GM18526 (cell line): ENCODE results near the gene NPC1.

Experiments used
- POLR2A ChIP-seq: IDR thresholded peaks from 3 replicates; pipeline ENCODE4 v1.6.1; 2011; ENCODE audit not compliant: insufficient read length; ENCODE audit errors: extremely low read depth

Gene NPC1

GRCh38 chr18:23530195-23530594 is 56.1 kb downstream of the NPC1 start:
- no peak for TF ChIP-seq POLR2A

GRCh38 chr18:23529604-23530003 is 56.7 kb downstream of the NPC1 start:
- no peak for TF ChIP-seq POLR2A

- no peak for TF ChIP-seq POLR2A
These were observed 57.5 kb downstream of the NPC1 start for GRCh38 chr18:23528580-23529472.

GRCh38 chr18:23526501-23527063 is 59.7 kb downstream of the NPC1 start:
- TF ChIP-seq POLR2A = no peak

- TF ChIP-seq POLR2A = no peak
These were observed 62.0 kb downstream of the NPC1 start for GRCh38 chr18:23524213-23524707.

GRCh38 chr18:23523429-23524212 is 62.7 kb downstream of the NPC1 start:
- TF ChIP-seq POLR2A = no peak

- no peak for TF ChIP-seq POLR2A
These were observed 64.4 kb downstream of the NPC1 start for GRCh38 chr18:23521907-23522306.

DNA sequence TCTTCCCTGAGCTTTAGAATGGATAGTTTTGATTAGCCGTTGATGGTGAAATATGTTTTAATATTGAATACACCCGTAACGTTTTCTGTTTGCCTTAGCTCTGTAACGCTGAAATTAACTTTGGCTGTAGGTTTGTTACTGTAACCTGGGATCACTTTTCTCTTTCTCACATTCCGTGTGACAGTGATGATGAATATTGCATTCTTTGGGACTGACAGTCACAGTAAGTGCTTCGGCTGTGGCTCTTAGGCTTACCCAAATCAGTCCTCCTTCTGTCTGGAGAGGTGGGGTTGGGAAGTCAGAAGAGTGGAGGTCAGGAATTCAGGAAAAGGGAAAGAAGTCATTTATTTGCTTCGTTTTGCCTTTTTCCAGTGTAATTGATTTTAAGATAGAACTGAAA is 65.0 kb downstream of the NPC1 start:
- no peak for TF ChIP-seq POLR2A

DNA sequence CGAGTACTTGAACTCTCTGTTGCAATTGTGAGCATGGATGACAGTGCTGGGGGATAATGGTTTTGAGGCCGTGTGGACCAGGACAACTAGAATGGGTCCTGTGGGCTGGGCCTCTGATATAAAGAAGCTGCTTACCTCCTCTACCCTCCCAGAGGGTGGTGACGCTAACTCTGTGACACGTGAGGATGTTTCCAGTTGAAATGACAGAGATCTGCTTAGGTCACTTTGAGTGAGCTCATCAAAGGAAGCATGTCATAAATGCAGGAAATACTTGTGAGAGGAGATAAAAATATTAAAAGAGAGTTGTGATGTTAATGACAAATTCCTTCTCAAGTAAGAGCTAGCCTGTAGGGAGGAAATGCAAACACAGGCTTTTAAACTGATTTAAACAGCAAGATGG is 66.6 kb downstream of the NPC1 start:
- TF ChIP-seq POLR2A = no peak

- TF ChIP-seq POLR2A = no peak
These were observed 70.3 kb downstream of the NPC1 start for GRCh38 chr18:23515911-23516546.

GRCh38 chr18:23512641-23513040 is 73.7 kb downstream of the NPC1 start:
- no peak for TF ChIP-seq POLR2A

DNA sequence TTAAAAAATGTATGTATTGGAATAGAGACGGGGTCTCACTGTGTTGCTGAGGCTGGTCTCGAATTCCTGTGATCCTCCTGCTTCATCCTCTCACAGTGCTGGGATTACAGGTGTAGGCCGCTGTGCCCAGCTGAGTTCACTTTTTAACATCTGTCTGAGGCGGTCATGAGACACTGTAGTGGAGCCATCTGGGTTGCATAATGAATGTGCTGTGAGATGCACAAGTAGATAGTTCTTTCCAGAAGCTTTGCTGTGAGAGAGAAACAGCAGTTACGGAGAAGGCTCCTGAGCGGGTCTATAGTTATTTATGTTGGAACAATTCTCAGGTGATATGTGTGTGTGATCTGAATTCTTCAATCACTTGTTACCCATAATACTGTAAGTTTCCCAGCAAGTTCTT is 79.9 kb downstream of the NPC1 start:
- no peak for TF ChIP-seq POLR2A

DNA sequence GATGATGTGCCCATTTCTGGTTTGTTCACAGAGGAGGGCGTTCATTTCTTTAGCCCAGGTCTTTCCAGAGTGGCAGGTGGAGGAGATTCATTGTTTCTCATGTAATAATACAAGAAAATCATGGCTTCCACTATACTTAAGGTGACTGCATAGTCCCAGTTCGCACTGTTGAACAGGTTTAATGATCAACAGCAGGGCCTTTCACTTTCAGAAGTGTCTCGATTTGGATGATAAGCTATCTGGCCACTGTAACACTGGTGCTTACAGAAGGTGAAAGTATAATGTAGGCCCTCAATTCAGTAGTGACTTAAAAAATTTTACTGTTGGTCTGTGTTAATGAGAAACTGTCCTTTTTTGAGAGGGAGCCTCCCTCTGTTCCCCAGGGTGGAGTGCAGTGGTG is 81.6 kb downstream of the NPC1 start:
- no peak for TF ChIP-seq POLR2A

DNA sequence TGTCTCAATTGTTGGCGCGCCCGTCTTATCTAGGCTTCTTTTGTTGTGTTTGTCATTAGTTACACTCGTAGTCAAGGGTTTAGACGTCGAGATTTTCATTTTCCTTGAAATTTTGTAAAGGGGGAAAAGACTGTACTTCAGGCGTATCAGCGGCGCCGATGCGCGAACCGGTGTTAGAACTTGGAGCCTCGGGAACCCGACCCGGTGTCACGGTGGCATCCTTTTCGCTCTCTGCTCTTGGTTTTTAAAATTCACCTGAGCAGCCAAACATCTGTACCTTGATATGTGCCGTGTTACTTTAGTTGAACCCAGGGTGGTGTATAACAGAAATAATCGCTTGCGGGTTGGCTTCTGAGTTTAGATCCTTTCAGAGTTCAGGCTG is 82.4 kb downstream of the NPC1 start:
- no peak for TF ChIP-seq POLR2A
